ENCODE results near the gene KLRF2.

DNA sequence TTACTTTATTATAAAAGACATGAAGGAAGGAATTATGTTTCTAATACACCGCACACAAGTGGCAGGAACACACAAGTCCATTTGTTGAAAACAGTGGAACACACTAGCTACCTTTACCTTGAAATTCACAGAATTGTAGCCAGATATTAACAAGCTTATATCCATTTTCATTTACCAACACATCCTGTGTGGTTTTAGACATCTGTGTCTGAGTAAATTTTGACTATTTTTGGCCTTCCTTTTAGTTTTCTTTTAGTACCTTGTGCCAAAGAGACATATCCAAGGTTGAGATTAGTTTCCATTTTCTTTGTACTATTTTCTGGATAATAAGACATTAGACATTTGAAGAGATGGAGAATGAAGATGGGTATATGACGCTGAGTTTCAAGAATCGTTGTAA is at the start of gene KLRF2:
- TF ChIP-seq, protein P1, sequence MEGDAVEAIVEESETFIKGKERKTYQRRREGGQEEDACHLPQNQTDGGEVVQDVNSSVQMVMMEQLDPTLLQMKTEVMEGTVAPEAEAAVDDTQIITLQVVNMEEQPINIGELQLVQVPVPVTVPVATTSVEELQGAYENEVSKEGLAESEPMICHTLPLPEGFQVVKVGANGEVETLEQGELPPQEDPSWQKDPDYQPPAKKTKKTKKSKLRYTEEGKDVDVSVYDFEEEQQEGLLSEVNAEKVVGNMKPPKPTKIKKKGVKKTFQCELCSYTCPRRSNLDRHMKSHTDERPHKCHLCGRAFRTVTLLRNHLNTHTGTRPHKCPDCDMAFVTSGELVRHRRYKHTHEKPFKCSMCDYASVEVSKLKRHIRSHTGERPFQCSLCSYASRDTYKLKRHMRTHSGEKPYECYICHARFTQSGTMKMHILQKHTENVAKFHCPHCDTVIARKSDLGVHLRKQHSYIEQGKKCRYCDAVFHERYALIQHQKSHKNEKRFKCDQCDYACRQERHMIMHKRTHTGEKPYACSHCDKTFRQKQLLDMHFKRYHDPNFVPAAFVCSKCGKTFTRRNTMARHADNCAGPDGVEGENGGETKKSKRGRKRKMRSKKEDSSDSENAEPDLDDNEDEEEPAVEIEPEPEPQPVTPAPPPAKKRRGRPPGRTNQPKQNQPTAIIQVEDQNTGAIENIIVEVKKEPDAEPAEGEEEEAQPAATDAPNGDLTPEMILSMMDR (IDR thresholded peaks at IDR 0.05): no peak
- TF ChIP-seq POLR2A (IDR thresholded peaks at IDR 0.05): no peak

Measured in lower leg skin (tissue), 3 donors.